HG03571 (cell line): Measurements from ENCODE around the gene BMP10.
"Not testable (repeated sequence)": the region's sequence is repeated elsewhere in the genome, so short reads cannot be mapped to it uniquely, and the experiment has no call there.

Source experiments
- ATAC-seq: cut with Tn5 transposase; IDR thresholded peaks from one replicate; pipeline ENCODE4 v1.9.1; 2021; ENCODE audit not compliant: unreplicated experiment

BMP10 gene

DNA sequence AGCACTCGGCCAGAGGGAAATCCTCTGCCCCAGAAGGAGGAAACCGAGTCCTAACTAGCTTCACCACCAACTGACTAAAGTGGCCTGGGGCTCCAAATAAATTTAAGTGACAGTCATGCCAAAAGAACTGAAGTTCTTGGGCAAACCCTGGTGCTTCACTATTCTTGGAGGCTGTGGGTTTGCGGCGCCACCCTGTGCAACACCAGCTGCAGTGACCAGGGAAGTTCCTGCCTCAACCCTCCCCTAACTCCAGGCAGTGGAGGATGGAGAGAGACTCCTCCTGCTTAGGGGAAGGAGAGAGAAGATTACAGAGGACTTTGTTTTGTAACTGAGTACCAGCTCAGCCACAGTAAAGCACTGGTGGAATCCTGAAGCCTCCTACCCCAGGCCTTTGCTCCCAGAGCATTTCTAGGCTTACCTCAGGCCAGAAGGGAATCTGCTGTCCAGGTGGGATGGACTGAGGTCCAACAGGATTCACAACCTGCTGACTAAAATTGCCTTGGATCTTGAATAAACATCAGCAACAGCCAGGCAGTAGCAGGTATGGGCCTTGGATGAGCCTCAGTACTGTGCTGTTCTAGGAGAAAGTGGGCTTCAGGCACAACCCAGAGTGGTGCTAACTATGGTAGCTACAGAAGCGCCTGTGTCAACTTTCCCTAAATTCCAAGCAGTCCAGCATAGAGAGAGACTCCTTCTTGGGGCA is 29.4 kb upstream of the BMP10 start:
- no peak for ATAC-seq

DNA sequence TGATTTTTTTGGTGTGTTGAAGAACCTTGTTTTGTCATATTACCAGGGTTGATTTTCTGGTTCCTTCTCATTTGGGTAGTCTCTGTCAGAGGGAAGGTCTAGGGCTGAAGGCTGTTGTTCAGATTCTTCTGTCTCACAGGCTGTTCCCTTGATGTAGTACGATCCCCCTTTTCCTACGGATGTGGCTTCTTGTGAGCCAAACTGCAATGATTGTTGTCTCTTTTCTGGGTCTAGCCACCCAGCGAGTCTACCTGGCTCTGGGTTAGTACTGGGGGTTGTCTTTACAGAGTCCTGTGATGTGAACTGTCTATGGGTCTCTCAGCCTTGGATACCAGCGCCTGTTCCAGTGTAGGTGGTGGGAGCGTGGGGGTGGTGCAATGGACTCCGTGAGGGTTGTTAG is 24.8 kb upstream of the BMP10 start:
- ATAC-seq = not testable (repeated sequence)

- ATAC-seq = no peak
Measured at GRCh38 chr2:68889500-68889899, 18.3 kb upstream of the BMP10 start.

- no peak for ATAC-seq
Measured at GRCh38 chr2:68889021-68889420, 17.8 kb upstream of the BMP10 start.

DNA sequence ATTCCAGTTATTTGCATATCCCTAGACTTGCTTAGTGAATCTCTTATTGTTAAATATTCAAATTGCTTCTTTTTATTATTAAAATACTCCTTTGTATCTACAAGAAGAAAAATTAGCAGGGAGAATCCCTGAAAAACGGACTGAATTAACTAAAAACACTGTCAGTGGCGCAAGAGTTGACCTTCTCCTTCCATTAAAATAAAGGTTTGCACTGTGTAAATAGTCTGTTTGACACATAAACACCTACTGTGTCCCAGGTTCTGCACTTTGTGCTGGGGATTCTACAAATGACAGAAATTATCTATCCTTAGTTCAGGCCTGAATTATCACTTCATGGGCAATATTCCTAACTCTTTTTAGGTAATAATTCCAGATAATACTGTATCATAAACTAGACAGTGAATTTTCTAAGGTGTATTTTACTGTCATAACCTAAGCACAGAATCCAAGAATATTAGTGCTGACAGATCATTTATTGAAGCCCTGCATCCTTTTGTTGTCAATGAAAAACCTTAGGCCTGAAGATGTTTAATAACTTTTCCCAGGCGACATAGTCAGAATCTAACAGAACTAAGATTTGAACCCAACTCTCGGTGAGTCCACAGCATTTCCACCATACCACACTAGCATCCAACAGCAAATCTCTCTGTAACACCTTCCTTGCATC is 17.0 kb upstream of the BMP10 start:
- ATAC-seq = no peak

DNA sequence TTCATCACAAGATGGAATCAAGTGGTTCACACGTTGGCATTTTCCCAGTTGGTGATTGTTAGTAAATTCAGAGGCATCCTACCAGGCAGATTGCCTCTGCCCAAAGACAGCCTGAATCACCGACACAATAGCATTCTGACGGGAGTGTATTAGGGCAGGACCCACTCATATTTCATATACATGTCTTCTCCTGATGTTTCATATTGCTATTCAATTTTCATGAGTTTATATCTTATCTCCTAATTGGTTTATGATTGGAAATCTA is 14.5 kb upstream of the BMP10 start:
- ATAC-seq = no peak

DNA sequence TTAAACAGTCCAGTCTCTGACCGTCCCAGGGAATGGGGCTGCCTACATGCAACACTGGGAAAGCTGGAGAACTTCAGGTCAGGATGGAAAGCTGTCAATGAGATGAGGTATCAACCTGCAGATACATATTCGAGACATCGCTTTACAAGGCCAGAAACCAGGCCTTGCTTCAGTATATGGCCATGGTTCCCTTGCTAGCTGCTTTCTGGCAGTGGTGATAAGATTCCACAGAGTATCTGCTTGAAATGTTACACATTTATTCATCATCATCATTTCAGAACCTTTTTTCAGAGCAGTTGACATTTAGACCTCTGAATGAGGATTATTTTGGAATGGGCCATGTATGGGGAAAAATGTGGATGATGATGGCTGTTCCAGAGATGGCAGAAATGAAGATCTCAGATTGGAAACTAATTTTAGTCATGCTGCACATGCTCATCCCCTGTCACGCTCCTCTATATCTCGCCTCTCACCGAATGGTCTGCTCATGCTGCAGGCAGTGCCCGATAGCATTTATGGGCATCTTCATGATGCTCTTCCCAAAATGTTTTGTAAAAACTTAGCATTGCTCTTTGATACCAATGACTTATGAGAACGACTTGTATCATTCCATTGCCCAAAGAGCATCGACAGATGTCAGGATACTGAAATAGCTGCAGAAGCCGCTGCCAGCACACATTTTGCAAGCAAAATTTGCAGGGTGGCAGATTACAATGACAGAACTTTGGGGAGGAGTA is 14.0 kb upstream of the BMP10 start:
- no peak for ATAC-seq

DNA sequence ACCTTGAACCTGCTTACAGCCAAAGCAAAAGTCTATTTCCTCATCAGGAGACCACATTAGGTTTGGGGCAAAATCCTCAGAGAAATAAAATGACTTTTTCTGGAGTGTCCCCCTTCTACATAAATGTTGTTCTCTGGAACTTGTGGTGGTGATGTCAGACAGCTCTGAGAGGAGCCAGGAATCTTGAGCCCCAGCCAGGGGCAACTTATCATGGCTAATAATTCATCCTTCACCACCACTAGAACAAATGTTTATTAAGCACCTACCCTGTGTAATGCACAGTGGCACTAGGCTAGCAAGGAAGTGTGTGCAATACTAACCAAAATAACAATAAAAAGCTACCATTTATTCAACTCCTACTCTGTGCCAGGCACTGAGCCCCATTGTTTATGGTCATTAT is 9.0 kb upstream of the BMP10 start:
- ATAC-seq = no peak

GRCh38 chr2:68879296-68879695 is 8.1 kb upstream of the BMP10 start:
- no peak for ATAC-seq

DNA sequence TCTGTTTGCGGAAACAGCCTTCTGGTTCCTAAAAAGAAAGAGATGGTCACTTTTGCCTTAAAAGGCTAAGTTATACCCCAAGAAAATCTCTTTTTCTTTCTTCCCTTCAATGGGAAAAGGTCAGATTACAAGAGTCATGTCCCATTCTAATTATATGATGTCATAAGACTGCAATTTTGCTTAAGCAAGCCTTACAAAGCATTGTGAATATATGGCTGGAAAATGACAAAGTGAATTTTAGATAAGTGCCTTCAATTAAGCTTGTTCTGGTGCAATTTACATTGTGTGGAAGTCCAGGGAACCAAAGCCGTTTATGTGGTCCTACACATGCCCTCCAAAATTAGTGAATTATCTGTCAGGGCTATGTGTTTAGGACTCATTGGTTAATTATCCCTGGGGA is 7.6 kb upstream of the BMP10 start:
- ATAC-seq = no peak

DNA sequence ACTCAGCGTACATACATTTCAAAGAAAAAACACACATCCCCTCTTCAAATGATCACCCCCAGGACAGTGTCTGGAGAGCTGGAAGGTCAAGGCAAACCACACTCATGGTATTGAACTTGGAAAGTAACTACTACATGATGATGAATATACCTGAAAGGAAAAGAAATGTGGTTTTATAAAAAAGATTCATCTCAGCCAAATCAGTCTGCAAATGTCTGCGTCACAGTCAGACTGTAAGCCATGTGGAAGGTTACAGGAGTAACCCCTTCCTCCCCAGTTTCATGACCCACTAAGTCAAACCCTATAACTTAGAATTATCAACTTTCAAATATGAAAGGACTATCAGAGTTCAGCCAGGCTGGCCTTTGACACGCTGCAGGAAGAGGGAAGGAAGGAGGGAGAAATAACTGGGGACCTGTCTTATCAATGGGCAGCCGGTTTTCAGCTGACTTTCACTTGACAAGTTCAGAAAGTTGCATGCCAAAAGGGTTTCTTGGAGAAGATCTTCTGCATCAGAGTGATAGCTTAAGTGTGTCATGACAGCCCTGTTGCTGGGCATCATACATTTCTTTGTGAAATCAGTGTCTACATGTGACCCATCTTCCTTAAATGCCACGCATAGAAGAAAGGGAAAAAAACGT is 7.0 kb upstream of the BMP10 start:
- ATAC-seq = no peak

- no peak for ATAC-seq
Measured at GRCh38 chr2:68877079-68877772, 6.0 kb upstream of the BMP10 start.

DNA sequence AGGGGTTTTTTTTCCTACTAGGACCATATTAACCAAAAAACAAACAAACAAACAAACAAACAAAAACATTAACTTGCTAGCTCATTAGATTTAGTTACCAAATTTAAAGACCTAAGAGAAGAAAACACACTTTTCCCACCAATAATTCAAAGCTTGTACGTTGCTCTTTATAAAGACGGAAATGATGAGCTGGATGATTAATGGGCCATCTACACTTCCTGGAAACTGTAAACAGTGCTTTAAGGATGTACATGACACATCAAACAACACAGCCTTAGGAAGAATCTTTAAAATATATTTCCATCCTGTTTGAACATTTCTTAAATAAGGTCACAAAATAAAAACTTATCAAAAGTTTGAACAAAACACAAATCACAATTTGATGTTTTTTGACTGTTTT is 982 bp downstream of the BMP10 start:
- ATAC-seq = no peak

DNA sequence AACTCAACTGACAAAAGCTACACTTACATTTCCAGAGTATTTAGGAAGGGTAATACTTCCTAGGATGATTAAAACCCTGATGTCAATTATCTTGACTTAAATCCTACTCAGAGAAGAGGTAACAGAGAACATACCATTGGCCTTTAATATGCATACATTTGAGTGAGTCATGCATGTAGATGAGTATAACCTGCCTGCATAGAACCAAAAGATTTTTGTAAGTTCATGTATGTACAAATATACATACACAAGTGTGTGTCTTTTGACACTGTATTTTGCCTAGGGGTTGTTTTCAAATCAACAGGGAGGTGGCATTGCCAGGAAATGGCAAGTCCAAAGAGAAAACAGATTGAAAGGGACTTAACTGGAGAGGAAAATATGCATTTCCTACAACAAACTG is 6.1 kb downstream of the BMP10 start:
- ATAC-seq = no peak

DNA sequence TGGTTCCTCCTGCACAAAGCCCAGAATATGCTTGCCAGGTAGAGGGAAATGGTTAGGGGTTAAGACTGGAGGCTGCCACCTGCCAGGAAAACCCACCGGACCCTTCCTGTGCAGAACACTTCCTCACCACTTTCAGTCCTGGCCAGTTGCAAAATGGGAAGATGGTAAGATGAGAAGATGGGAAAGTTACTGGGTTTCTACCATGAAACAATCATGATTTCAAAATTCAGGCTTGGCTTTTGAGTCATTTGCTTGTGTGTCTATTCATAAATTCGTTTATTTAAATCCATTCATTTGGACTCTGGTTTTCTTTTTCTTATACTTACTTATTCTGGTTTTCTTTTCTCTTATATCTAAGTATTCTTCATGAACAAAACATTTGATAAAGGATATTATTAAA is 7.2 kb downstream of the BMP10 start:
- ATAC-seq = no peak

GRCh38 chr2:68862889-68863288 is 8.3 kb downstream of the BMP10 start:
- no peak for ATAC-seq

DNA sequence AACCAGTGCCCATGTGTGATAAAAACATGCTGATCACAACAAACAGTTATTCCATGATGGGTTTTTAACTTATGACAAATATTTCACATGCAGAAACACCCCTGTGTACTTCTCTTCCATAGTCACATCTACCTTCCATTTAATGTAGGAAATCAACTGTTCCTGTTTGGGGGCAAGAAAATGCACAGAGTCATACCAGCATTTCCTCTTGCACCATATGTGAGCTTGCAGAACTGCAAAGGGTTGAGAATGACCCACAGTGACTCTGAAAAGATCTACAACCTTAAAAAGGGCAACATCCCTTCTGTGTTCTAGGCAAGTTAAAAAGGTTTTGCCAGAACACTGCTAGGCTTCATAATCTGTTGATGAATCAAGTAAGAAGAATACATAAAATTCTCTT is 9.9 kb downstream of the BMP10 start:
- ATAC-seq = no peak

GRCh38 chr2:68860111-68860510 is 11.1 kb downstream of the BMP10 start:
- ATAC-seq = no peak

DNA sequence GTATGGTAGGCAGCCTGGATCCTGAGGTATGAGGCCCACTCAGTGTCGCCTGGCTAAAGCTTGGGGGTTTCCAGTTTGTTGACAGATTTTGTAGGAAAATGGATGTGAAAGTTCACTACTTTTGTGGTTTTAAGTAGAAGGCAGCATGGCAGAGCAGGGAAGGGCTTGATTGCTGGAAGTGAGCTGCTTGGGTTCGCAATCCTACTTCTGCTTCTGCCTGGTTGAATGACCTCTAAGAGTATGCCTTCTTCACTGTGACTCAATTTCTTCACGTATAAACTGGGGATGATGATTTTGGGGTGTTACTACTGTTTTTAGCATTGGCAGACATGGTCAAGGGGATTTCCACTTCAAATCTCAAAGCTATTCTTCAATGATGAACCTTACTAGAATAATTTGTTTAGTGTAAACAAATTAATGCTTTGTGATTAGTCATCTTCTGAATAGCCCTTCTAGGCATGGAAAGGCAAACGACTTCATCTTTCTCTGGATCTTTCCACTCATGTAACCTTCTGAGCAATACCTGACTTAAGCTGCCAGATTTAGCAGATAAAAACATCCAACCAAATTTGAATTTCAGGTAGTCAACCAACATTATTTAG is 13.2 kb downstream of the BMP10 start:
- no peak for ATAC-seq

DNA sequence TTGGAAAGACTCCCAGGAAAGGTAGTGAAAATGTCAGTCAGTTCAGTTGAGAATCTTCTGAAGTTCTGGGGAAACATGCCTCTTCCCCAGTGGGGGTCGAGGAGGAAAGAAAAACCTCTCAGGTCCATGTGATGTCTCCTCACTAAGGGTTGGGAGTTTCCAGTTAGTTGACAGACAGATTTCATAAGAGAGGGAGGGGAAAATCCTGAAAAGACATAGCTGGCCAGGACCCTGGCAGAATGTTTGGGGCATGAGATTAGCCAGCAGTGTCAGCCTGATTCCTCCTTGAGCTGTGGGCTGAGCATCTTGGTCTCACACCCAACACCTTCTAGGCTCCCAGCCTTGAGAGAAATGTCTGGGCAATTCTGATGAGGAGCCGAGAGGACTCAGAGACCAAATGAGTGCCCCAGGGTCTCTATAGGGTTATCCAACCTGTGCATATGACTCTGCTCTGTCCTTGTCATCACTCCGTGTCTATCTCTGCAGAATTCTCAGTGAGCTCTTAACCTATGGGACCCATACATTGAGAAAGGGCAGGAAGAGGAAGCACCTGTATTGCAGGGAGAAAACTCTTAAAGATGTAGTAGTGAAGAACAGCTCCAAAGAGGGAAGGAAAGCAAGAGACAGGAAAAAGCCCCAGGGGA is 13.9 kb downstream of the BMP10 start:
- no peak for ATAC-seq

DNA sequence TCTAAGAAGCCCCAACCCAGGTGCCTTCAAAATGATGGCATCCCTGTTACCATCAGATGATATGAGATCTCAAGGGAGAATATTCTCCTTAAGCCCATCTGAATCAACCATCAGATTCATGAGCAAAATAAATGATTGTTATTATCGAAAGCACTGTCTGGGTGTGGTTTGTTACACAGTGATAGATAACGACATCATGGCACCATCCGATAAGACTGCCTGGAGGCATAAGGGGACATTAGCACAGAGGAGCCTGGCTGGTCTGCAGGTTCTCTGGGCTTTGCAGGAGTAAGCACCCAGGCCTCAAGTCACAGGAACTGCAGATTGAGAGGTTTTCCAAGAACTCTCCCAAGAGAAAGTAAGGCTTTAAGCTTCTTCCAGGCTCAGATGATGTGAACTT is 15.6 kb downstream of the BMP10 start:
- ATAC-seq = no peak
